Measurements from ENCODE around the gene DPF3.

The DPF3 gene

GRCh38 chr14:72901361-72901760, 7.5 kb upstream of the DPF3 start:
- no peak overlapping the region for H2BK12ac ChIP-seq (ENCODE audit: low read length)
- H3K18ac ChIP-seq (ENCODE audit: low read length) = no peak overlapping the region
- no peak overlapping the region for H2BK5ac ChIP-seq (ENCODE audit: low read length)
- H3K14ac ChIP-seq (ENCODE audit: low read length) = no peak overlapping the region
- H2AK5ac ChIP-seq (ENCODE audit: low read depth, low read length) = no peak overlapping the region
- DNase-seq (ENCODE audit: low spot score) = no peak
- no peak overlapping the region for H3K23ac ChIP-seq (ENCODE audit: low read depth, low read length, poor library complexity)
- no peak overlapping the region for H3K27ac ChIP-seq (replicated peaks; ENCODE audit: low read length)
- H3K9me3 ChIP-seq (replicated peaks in 1 of 2; ENCODE audit: control insufficient read depth in 2 of 2, insufficient read depth in 1 of 2, low read depth in 1 of 2, low read length in 2 of 2) = no peaks in the 10 kb centered on the region
- H3K4me1 ChIP-seq (ENCODE audit: control insufficient read depth in 2 of 2, insufficient read depth in 1 of 2, low read depth in 1 of 2, low read length in 2 of 2) = no peaks in the 10 kb centered on the region
- H3K4ac ChIP-seq (ENCODE audit: low read length) = no peak overlapping the region
- no peak overlapping the region for H3K4me2 ChIP-seq (ENCODE audit: insufficient read depth, low read length, poor library complexity, severe bottlenecking)
- no peak overlapping the region for H3K9ac ChIP-seq (ENCODE audit: low read depth, low read length, poor library complexity)
- H4K8ac ChIP-seq (ENCODE audit: low read depth, low read length) = no peak overlapping the region
- no CpG with 5 or more reads among the region's 3 CpGs for WGBS, 2 donors (ENCODE audit: extremely low coverage in 2 of 2, insufficient read length in 2 of 2, insufficient replicate concordance in 1 of 2)
- H3K27me3 ChIP-seq (ENCODE audit: control insufficient read depth in 3 of 3, insufficient read depth in 3 of 3, low read depth in 1 of 3, low read length in 3 of 3) = peaks cover 0 to 44% (median 0%) of the 10 kb centered on the region in 3 experiments
- no peak overlapping the region for H2BK120ac ChIP-seq (ENCODE audit: low read depth, low read length)
- H2BK15ac ChIP-seq (ENCODE audit: low read length) = no peak overlapping the region
- H3K4me3 ChIP-seq (ENCODE audit: low read length in 2 of 2) = no peak overlapping the region
- H4K91ac ChIP-seq (ENCODE audit: low read depth, low read length, poor library complexity) = no peak overlapping the region
- no peaks in the 10 kb centered on the region for H3K79me1 ChIP-seq (ENCODE audit: low read depth, low read length)
- H2AFZ ChIP-seq (ENCODE audit: low read length) = no peak overlapping the region
- no peaks in the 10 kb centered on the region for H3K36me3 ChIP-seq (replicated peaks in 1 of 2; ENCODE audit: control insufficient read depth in 2 of 2, insufficient read depth in 2 of 2, low read length in 2 of 2)

GRCh38 chr14:72898448-72898847, 4.5 kb upstream of the DPF3 start:
- H4K8ac ChIP-seq (ENCODE audit: low read depth, low read length) = no peak overlapping the region
- no peaks in the 10 kb centered on the region for H3K36me3 ChIP-seq (replicated peaks in 1 of 2; ENCODE audit: control insufficient read depth in 2 of 2, insufficient read depth in 2 of 2, low read length in 2 of 2)
- H3K23ac ChIP-seq (ENCODE audit: low read depth, low read length, poor library complexity) = no peak overlapping the region
- DNase-seq (ENCODE audit: low spot score) = no peak
- no peak overlapping the region for H2BK15ac ChIP-seq (ENCODE audit: low read length)
- no peak overlapping the region for H2BK120ac ChIP-seq (ENCODE audit: low read depth, low read length)
- WGBS, 2 donors (ENCODE audit: extremely low coverage in 2 of 2, insufficient read length in 2 of 2, insufficient replicate concordance in 1 of 2) = no CpG with 5 or more reads among the region's 3 CpGs
- H3K4me1 ChIP-seq (ENCODE audit: control insufficient read depth in 2 of 2, insufficient read depth in 1 of 2, low read depth in 1 of 2, low read length in 2 of 2) = peaks cover 3 to 8% of the 10 kb centered on the region in 2 donors
- no peak overlapping the region for H3K4me3 ChIP-seq (ENCODE audit: low read length in 2 of 2)
- H3K4me2 ChIP-seq (ENCODE audit: insufficient read depth, low read length, poor library complexity, severe bottlenecking) = no peak overlapping the region
- no peaks in the 10 kb centered on the region for H3K9me3 ChIP-seq (replicated peaks in 1 of 2; ENCODE audit: control insufficient read depth in 2 of 2, insufficient read depth in 1 of 2, low read depth in 1 of 2, low read length in 2 of 2)
- no peak overlapping the region for H2BK5ac ChIP-seq (ENCODE audit: low read length)
- no peaks in the 10 kb centered on the region for H3K79me1 ChIP-seq (ENCODE audit: low read depth, low read length)
- no peak overlapping the region for H3K4ac ChIP-seq (ENCODE audit: low read length)
- H3K27me3 ChIP-seq (ENCODE audit: control insufficient read depth in 3 of 3, insufficient read depth in 3 of 3, low read depth in 1 of 3, low read length in 3 of 3) = peaks cover 0 to 65% (median 18%) of the 10 kb centered on the region in 3 experiments
- no peak overlapping the region for H3K18ac ChIP-seq (ENCODE audit: low read length)
- no peak overlapping the region for H2AFZ ChIP-seq (ENCODE audit: low read length)
- H4K91ac ChIP-seq (ENCODE audit: low read depth, low read length, poor library complexity) = no peak overlapping the region
- H3K14ac ChIP-seq (ENCODE audit: low read length) = no peak overlapping the region
- no peak overlapping the region for H2AK5ac ChIP-seq (ENCODE audit: low read depth, low read length)
- no peak overlapping the region for H3K9ac ChIP-seq (ENCODE audit: low read depth, low read length, poor library complexity)
- no peak overlapping the region for H3K27ac ChIP-seq (replicated peaks; ENCODE audit: low read length)
- H2BK12ac ChIP-seq (ENCODE audit: low read length) = no peak overlapping the region

DNA sequence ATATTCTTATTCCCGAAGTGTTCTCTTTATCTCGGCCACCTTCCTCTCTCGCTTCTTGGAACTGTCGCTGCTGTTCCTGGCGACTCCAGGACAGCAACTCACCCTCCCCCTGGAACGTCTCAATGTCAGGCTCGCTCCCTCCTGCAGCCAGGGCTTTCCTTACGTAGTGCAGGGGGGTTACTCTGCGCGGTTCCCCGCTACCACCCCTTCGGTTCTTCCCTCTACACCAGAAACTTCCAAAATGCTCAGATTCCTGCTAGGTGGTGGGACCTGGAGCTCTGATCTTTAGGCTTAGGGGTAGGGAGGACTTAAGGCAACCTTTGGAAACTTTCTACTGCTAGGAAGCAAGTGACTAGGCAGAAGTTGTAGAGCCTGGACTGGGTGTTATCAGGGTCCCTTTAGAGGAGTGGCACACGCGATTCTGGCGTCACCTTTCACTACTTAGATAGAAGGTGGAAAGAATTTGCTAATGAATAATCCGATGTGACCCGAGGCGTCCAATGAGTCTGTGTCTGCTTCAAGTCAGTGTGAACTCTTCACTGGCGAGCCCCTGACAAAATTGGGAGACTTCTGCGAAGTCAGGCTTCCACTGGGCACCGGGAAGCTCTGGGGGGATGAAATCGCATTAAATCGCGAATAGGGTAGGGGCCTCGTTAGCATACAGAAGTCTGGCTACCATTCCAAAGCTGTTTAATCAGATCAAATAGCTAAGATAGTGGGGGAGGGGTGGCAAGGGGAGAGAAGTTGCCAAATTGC, 900 bp upstream of the DPF3 start:
- H3K18ac ChIP-seq (ENCODE audit: low read length) = no peak overlapping the region
- no peak overlapping the region for H3K4ac ChIP-seq (ENCODE audit: low read length)
- H2AK5ac ChIP-seq (ENCODE audit: low read depth, low read length) = no peak overlapping the region
- no peak overlapping the region for H2BK12ac ChIP-seq (ENCODE audit: low read length)
- no peaks in the 10 kb centered on the region for H3K79me1 ChIP-seq (ENCODE audit: low read depth, low read length)
- H3K14ac ChIP-seq (ENCODE audit: low read length) = no peak overlapping the region
- H4K91ac ChIP-seq (ENCODE audit: low read depth, low read length, poor library complexity) = no peak overlapping the region
- peak overlapping the region; percentile 88 for H2AFZ ChIP-seq (ENCODE audit: low read length)
- no peaks in the 10 kb centered on the region for H3K36me3 ChIP-seq (replicated peaks in 1 of 2; ENCODE audit: control insufficient read depth in 2 of 2, insufficient read depth in 2 of 2, low read length in 2 of 2)
- no peak overlapping the region for H2BK120ac ChIP-seq (ENCODE audit: low read depth, low read length)
- H3K9ac ChIP-seq (ENCODE audit: low read depth, low read length, poor library complexity) = no peak overlapping the region
- no CpG with 5 or more reads among the region's 25 CpGs for WGBS, 2 donors (ENCODE audit: extremely low coverage in 2 of 2, insufficient read length in 2 of 2, insufficient replicate concordance in 1 of 2)
- no peak overlapping the region for H3K27ac ChIP-seq (replicated peaks; ENCODE audit: low read length)
- H3K4me3 ChIP-seq (ENCODE audit: low read length in 2 of 2) = peak overlapping the region in 1 of 2 donors; percentile 61
- no peak overlapping the region for H3K23ac ChIP-seq (ENCODE audit: low read depth, low read length, poor library complexity)
- H3K9me3 ChIP-seq (replicated peaks in 1 of 2; ENCODE audit: control insufficient read depth in 2 of 2, insufficient read depth in 1 of 2, low read depth in 1 of 2, low read length in 2 of 2) = no peaks in the 10 kb centered on the region
- H2BK5ac ChIP-seq (ENCODE audit: low read length) = no peak overlapping the region
- peak; percentile 44 for DNase-seq (ENCODE audit: low spot score)
- H3K4me1 ChIP-seq (ENCODE audit: control insufficient read depth in 2 of 2, insufficient read depth in 1 of 2, low read depth in 1 of 2, low read length in 2 of 2) = peaks cover 21 to 34% of the 10 kb centered on the region in 2 donors
- peak overlapping the region; percentile 89 for H3K4me2 ChIP-seq (ENCODE audit: insufficient read depth, low read length, poor library complexity, severe bottlenecking)
- H2BK15ac ChIP-seq (ENCODE audit: low read length) = no peak overlapping the region
- H3K27me3 ChIP-seq (ENCODE audit: control insufficient read depth in 3 of 3, insufficient read depth in 3 of 3, low read depth in 1 of 3, low read length in 3 of 3) = peaks cover 6 to 80% (median 47%) of the 10 kb centered on the region in 3 experiments
- no peak overlapping the region for H4K8ac ChIP-seq (ENCODE audit: low read depth, low read length)

DNA sequence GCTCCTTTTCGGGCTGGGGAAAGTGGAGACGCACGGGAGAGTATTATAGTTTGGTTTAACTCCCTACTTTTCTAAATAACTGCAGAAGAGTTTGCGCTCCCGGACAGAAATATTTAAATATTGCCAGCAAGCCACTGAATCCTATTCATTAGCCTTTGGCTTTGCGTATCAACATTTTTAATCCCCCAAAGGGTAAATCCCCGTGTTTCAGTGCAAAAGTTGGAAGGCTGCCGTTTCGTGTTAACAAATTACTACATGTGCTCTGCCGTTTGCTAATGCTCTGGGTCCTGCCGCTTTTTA, 372 bp upstream of the DPF3 start:
- Histone ChIP-seq H2BK15ac (ENCODE audit: low read length) (no peak overlapping the region), H3K27ac (replicated peaks; ENCODE audit: low read length) (no peak overlapping the region), H3K4ac (ENCODE audit: low read length) (no peak overlapping the region), H3K27me3 (ENCODE audit: control insufficient read depth in 3 of 3, insufficient read depth in 3 of 3, low read depth in 1 of 3, low read length in 3 of 3) (peaks cover 6 to 80% (median 47%) of the 10 kb centered on the region in 3 experiments), H3K4me2 (ENCODE audit: insufficient read depth, low read length, poor library complexity, severe bottlenecking) (peak overlapping the region; percentile 89), H4K91ac (ENCODE audit: low read depth, low read length, poor library complexity) (no peak overlapping the region), H3K23ac (ENCODE audit: low read depth, low read length, poor library complexity) (no peak overlapping the region), H2BK120ac (ENCODE audit: low read depth, low read length) (no peak overlapping the region), H2BK5ac (ENCODE audit: low read length) (no peak overlapping the region), H4K8ac (ENCODE audit: low read depth, low read length) (no peak overlapping the region), H2AK5ac (ENCODE audit: low read depth, low read length) (no peak overlapping the region), H3K18ac (ENCODE audit: low read length) (no peak overlapping the region), H2BK12ac (ENCODE audit: low read length) (no peak overlapping the region), H3K4me3 (ENCODE audit: low read length in 2 of 2) (peak overlapping the region in 1 of 2 donors; percentile 61), H3K79me1 (ENCODE audit: low read depth, low read length) (no peaks in the 10 kb centered on the region), H3K9ac (ENCODE audit: low read depth, low read length, poor library complexity) (no peak overlapping the region), H3K4me1 (ENCODE audit: control insufficient read depth in 2 of 2, insufficient read depth in 1 of 2, low read depth in 1 of 2, low read length in 2 of 2) (peaks cover 23 to 34% of the 10 kb centered on the region in 2 donors), H3K36me3 (replicated peaks in 1 of 2; ENCODE audit: control insufficient read depth in 2 of 2, insufficient read depth in 2 of 2, low read length in 2 of 2) (no peaks in the 10 kb centered on the region), H3K14ac (ENCODE audit: low read length) (no peak overlapping the region), H2AFZ (ENCODE audit: low read length) (peak overlapping the region; percentile 88), H3K9me3 (replicated peaks in 1 of 2; ENCODE audit: control insufficient read depth in 2 of 2, insufficient read depth in 1 of 2, low read depth in 1 of 2, low read length in 2 of 2) (no peaks in the 10 kb centered on the region)
- no peak for DNase-seq (ENCODE audit: low spot score)
- no CpG with 5 or more reads among the region's 11 CpGs for WGBS, 2 donors (ENCODE audit: extremely low coverage in 2 of 2, insufficient read length in 2 of 2, insufficient replicate concordance in 1 of 2)

All from neuronal stem cell (in vitro differentiated cells).